RKO (cell line): ENCODE data around the gene OTOGL.

Experiments
- DNase-seq: peaks from one replicate; pipeline ENCODE4 v3.0.0-alpha.2; 2016; ENCODE audit warnings: low spot score

OTOGL gene

DNA sequence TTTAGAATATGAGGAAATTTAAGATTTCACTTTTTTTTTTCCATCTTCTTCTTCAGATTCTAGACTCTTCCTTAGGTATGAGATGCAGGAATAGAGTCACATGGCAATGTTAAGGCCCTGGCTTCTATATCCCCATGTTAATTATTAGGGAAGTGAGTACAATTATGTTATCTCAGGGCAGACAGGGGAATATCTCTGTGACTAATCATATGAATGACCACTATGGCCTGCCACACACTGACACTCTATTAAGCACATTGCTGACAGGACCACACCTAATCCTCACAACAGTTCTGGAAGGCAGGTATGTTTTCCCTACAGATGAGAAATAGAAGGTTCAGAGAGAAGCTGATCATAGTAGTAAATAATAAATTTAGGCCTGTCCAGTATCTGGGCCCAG lies 275.3 kb downstream of the OTOGL start:
- no peak for DNase-seq

- no peak for DNase-seq
Observed at GRCh38 chr12:80377140-80377794, 277.9 kb downstream of the OTOGL start.

- no peak for DNase-seq
Observed at GRCh38 chr12:80381121-80381520, 281.8 kb downstream of the OTOGL start.

GRCh38 chr12:80382254-80382653 lies 282.9 kb downstream of the OTOGL start:
- no peak for DNase-seq

DNA sequence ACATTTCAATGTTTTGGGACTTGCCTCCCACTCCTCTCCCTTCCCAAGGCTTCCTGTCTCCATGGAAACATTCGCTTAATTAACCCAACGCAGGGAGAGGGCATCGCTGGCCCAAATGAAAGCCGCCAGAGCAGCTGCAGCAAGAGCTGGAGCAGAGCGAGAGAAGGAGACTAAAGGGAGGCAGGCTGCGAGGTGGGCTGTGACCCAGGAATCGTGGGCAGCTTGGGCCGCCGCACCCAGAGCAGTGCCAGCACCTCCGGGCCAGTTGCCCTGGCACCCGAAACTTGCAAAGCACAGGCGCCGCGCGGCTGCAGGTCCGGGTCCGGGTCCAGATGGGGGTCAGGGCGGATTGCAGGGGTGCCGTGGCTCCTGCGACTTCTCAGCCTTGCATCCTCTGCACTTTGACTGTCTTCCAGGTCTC lies 301.2 kb downstream of the OTOGL start:
- no peak for DNase-seq

DNA sequence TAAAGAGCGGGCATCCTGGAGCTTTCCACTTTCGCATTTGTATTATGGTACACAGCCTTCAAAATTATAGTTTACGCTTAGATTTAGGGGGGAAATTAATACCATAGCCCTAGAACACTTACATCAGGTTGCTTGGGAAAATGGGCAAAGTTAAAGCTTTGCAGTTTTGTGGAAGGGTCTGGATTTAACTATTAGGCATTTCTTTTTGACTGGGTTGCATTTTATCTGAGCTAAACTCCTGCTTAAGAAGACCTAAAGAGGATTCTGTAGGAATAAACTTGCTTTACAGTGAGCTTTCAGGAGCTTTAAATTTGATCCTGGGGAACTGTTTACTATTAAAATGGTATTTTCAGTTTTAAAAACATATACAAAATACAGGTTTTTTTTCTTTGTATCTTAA lies 301.9 kb downstream of the OTOGL start:
- no peak for DNase-seq

DNA sequence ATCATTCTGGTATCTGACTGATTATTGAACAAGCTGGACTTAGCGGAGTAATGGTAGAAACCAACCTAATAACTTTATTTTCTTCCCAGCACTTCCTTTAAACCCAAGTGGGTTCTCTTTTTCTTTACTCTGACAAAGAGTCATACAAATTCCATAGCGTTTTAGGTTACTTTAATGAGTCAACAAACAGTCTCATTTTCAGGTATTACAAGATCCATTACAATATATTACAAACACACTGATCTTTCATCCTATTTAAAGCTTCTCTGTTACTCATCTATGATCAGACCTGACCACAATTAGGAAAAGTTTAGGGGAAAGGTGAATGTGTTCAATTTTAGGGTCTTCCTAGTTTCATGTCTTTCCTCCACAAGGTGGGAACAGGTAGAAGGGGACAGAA lies 305.3 kb downstream of the OTOGL start:
- no peak for DNase-seq

DNA sequence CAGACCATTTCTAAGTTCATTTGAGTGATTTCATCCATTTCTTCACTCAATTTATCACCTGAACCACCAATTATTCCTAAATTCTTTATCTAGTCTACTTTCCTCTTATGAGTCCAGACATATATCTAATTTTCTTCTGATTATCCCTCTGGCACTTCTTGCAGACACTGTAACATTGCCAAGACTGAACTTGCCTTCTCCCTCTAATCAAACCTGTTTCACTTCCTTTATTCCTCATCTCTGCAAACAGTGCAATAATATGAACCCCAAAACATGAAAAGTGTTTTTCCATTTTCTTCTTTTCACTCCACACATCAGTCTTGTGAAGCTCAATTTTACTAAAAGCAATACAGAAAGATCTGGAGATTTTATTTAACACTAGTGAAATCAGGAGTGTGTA lies 306.9 kb downstream of the OTOGL start:
- no peak for DNase-seq

- DNase-seq = no peak
Observed at GRCh38 chr12:80411787-80412186, 312.4 kb downstream of the OTOGL start.

DNA sequence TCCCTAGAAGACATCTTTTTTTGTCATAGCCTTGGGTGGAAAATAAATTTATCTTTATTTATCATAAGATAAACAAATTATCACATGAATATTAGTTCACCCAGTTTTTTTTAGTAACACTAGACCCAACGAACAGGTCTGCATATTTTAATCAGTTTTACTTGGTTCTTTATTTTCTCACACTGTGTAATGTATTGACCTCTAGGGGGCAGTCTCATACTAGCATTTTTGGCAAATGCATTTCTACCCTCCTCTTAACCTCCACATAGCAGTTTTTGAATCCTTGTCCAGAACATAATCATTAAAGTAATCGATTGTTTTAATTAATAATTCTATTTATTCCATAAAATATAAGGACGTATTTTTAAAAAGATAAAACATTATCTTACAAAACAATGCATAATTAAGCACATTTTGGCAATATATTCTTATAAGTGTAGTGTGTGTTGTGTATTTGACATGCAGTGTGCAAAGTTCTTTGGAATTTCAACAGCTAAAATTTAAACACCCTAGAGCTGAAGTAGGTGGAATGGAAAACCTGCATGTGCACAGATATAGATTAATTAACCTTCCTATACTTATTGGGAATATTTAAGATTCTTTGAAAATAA lies 313.1 kb downstream of the OTOGL start:
- peak; percentile 65 for DNase-seq

DNA sequence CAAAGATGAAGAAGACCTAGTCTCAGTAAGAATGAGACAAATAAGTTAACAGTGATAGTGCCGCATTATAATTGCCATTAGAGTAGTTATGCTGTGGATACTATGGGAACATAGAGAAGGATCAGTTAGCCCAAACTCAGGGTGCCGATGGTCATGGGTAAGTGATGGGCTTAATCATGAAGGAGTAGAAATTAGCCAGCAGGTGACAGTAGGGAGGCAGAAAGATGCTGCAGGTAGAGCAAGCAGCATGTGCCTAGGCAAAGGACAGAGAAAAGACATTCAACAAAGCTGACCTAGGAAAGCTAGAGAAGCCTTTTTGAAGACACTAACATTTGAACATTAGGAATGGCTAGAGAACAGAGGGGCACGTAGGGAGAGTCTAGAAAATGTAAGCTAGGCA lies 314.1 kb downstream of the OTOGL start:
- peak; percentile 8 for DNase-seq

DNA sequence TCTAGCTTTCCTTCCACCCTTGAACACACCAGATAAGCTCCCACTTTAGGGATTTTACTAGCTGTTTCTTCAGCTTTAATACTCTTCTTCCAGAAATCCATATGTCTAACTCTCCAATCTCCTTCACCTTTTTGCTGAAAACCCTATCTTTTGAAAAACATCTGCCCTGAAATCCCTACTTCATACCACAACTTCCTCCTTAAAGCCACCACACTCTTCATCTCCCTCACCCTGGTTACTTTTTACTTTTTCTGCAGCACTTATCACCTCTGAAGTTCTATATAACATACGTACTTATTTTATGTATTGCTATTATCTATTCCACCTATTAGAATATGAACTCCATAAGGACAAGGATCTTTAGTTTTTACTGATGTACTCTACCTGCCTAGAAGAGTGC lies 316.1 kb downstream of the OTOGL start:
- no peak for DNase-seq

DNA sequence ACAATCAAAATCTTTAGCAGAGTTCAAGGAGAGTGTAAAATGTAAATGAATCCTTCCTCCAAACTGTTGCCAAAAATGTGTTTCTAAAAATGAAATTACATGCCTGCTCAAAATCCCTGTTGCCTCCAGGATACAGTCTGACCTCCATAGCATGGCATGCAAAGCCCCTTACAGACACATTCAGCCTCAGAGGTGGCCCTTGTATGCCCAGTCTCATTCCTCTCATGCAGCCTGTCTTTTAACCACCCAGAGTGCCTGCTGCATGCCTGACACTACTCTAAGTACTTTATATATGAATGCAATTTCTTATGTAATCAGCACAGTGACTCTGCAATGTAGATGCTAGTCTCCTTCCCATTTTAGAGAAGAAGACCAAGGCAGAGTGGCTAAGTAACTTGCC lies 320.3 kb downstream of the OTOGL start:
- no peak for DNase-seq

- no peak for DNase-seq
Observed at GRCh38 chr12:80420075-80420474, 320.7 kb downstream of the OTOGL start.

GRCh38 chr12:80422550-80422949 lies 323.2 kb downstream of the OTOGL start:
- no peak for DNase-seq
